Stimulated activated CD8-positive, alpha-beta memory T cell treated with anti-CD3 and anti-CD28 coated beads, Interleukin-4, amount 100 ng/mL, for 48 hours (primary cell): ENCODE measurements around the gene ADAM19.

Experiments used
- DNase-seq: peaks from one replicate; pipeline ENCODE4 v3.0.0-alpha.2; 2020

The ADAM19 gene

DNA sequence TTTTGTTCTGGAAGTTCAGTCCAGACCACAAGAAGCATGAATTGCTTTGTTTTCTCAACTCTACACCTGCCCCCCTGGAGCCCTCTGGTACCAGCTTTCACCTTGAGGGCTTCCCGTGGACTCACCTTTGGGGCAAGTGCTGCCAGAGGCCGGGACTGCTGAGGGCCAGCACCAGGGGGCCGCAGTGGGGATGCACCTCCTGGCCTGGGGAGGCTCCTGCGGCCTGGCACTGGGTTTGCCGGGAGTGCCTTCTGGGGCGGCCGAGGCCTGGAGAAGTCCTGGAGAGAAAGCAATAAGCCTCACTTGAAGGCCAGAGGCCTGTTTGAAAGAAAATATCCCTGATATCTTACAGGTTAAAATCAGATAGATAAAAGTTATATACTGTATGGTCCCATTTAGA lies 93.9 kb downstream of the ADAM19 start:
- no peak for DNase-seq

DNA sequence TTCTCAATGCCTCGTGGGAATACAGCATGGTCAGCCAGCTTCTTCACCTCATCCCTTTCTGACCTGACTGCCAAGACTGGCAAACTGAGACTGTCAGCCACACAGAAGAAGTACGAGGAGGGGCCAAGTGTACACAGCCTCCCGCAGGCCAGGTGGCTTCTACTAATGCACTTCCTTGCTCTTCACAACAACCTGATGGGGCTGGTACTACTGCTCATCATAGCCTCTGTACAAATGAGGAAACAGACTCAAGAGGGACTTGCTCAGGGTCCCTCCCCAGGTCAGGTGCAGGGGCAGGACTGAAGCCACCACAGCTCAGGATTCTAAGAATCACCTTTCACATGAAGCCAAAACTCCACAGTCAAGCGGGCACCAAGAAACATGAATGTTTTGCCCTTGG lies 94.3 kb downstream of the ADAM19 start:
- DNase-seq: no peak

DNA sequence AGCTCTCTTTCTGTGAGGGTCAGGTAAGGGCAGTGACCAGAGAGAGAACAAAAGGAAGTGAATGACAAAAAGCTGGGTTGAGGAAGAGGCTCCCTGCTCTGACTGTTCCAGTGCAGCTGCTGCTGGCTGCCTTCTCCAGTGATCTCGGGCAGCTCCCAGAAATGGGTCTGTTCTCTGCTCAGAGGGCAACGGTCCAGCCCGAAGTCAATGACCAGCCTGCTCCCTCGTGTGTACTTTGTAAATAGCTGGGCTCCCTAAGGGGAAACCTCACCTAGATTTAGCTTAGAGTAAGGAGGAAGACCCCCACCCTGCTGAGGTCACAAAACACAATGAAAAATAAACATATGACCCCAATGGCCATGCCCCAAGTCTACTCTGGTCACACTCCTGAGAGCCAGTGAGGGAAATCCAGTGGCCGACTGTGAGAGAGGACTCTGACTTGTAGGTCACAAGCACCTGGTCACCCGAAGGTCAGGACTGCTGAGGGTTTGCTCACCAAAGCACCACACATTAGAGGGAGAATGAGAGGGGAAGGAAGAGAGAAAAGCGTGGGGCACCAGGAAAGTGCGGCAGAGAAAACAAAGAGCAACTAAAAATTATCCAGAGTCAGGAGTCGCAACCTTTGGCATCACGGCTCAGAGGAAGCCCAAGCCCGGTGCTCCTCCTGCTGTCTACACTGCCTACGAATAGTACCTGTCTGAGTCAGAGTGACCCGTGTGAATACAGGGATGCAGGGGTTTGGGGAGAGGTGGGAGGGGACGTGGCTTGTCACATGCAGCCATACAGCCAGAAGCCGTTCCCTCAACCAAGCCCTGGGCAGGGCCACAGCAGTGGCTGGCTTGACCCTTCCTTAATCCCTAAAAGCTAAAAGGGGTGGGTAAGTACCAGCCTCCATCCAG lies 95.7 kb downstream of the ADAM19 start:
- no peak for DNase-seq

DNA sequence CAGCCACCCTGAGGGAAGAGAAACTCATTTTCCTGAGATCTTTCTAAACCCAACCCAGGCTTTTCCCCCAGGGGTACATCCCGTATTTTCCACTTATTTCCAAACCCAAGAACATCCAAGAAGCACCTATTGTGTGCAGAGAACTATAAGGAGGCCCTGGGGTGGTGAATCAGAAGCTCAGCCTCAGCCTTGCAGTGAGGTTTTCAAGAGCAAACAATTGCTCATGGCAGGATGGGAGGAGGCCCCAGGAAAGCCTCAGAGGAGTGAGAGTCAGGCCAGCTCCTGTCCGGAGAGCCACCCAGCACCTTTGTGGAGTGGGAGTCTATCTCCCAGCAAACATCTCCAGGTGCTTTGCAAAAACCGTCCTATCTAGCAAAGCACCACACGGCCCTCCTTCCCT lies 96.4 kb downstream of the ADAM19 start:
- no peak for DNase-seq

DNA sequence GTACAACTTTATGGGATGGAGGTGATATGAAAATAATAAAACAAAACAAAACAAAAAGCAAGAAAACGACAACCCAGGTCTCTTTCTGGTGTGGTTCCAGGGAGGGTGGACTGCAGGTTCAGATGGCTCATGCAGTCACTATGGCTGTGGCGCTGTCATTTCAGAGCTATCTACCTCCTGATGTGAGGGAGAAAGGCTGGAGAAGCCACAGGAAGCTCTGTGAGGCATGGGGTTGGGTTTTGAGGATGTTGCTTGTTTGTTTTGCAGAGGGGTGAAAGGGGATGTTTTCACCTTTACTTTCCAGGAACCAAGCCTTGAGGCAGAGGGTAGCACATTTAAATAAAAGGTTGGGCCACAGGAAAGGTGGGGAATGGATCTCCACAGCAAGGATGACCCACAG lies 96.8 kb downstream of the ADAM19 start:
- DNase-seq: no peak

DNA sequence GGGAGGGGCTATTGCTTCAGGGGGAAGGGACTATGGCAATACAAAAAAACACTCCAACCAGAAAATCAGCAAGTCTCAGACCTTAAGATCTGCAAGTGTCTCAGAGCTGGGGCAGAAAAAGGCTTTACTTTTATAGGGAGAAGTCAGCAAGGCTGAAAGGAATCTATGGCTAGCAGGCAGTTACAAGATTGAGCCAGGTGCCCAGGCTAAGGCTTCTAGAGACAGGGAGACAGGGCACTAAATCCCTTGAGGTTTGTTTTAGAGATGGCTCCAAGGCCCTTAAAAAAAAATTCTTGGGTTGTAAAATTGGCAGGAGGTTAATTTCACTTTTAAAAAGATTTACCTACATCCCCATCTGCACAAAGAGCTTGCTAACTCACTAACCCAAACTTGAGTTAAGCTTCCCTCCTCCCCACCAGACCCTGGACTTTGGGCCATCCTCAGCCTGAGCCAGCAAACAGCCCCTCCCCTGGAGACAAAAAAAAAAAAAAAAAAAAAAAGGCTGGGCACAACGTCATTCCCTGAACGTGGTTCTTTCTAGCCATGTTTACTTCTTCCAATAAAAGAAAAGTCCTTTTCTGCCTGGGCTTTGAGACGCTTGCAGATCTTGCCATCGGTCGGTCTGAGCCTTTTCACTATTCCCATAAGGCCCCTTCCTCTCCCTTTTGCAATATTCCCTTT lies 97.6 kb downstream of the ADAM19 start:
- DNase-seq: no peak

DNA sequence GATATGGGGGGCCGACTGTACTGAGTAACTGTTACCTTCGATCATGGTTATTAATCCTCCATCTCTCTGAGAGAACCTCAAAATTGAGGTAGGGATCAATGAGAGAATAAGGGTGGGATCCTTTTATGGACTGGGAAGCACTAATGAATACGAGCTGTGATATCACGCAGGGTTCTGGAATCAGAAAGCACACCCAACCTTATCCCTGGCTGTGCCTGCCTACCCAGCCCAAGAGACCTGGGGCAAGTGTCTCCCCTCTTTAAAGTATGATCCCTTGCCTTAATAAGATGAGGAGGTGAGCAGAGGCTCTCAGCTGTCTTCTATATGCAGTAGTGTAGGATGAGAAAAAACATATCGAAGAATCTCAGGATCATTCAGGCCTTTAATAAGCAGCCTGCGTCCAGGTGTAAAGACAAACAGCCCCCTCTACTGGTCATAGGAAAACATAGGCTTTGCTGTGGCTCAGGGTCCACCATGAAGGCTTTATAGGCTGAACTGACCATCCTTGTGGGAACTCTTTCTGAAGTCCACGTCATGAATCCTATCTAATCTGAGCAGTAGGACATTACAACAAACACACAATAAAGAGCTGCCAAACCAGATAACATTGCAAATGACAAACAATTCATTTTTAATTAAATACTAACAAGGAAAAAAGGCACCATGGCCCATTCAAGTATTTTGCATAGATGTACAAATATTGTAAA lies 98.7 kb downstream of the ADAM19 start:
- DNase-seq: no peak

DNA sequence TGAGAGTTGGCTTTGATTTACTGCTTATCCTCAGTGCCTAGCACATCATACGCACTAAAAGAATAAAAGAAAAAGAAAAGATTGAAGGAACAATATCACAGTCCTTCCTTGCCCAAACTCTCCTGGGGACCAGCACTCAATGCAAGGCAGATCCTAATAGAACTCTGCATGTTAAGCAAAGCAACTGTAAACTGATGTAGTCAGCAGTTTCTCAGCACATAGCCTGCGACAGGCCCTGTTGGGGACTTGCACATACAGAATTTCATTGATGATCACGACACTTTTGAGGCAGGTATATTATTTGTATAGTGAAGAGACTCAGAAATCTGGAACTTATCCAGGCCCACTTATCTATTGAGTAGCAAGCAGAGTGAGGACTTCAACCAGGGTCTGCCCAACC lies 100.1 kb downstream of the ADAM19 start:
- no peak for DNase-seq

DNA sequence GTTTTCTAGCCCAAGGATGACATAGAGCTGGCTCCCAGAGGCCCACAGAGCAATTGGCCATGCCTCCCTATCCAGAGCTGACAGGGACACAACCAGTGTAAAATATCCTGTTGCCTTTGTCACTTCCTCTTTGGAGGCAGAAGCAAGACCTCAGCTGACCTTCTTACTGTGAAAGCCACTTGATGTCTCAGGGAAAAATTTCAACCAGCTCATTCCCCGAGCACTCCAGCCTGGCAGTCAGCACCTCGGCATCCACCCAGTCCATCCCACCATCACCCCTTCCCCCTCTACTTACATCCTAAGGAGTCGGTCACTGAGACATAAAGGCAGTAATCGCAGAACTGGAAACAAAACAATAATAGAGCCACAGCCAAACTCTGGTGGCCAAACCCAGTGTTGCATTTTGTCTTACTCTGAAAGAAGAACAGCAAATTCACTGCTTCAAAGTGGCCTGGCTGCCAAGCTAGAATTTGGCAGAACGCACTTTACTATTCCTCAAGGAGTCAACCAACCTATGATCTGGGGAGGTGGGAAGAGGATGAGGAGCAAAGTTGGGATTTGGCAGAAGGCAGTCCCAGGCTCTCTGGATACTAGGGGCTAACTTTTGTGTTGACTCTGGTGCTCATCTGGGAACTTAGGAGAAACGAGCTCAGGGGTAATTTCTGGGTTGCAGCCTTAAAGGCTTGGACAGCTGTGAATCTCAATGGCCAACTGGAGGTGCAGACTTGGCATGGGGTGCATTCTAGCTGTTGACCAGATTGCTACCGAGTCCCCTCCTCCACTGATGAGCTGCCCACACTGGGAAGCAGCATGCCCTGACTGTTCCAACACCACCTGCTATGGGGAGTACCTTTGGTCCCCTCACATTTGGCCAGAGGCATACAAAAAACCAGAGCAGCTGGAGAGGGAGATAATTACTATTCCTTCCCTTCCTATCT lies 101.9 kb downstream of the ADAM19 start:
- DNase-seq: no peak

DNA sequence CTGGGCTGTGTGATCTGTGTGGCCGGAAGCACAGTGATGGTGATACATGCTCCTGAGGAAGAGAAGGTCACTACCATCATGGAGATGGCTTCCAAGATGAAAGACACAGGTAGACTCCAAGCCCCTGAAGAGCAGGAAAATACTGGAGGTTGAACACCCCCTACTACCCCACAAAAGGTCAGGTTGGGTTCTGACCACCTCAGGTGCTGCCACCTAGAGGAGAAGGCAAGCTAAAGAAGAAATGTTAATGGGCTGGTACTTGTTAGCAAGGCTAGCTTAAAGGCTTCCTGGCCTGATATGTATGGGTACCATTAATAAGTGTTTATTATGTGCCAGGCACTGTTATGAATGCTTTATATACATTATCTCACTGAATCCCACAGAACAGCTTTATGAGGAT lies 103.9 kb downstream of the ADAM19 start:
- DNase-seq: peak; percentile 50

DNA sequence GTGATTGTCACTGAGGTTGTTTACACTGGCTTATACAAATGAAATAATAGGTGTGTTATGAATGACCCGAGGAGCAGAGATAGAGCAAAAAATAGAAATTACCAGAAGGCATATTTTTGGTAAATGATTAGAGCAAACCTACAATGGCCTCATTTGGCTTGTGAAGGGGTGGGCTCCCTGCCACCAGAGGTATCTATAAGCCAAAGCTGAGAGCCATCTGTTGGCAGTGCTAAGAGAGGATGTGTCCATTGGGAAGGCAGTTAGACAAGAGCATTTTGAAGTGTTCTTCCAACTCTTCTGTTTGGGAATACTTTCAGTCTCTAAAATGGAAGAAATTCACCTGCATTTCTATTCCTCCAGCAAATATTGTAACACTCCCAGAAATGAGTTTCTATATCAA lies 104.9 kb downstream of the ADAM19 start:
- no peak for DNase-seq

DNA sequence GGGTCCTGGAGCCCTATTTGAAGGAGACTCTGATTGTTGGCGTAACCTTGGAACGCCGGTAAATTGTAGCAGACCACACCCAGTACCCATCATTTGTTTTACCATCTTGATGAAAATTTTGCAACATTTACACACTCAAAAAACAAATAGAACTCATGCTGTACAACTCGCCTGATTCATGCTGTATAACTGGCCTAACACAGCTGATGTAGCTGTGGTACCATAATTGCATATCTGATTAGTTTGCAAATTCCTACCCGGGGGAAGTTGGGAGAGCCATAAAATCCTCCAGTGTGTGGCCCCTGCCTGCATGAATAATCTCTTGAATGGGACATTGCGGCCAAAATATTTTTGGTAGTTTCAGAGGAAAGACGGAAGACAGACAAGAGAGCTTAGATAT lies 105.9 kb downstream of the ADAM19 start:
- no peak for DNase-seq

DNA sequence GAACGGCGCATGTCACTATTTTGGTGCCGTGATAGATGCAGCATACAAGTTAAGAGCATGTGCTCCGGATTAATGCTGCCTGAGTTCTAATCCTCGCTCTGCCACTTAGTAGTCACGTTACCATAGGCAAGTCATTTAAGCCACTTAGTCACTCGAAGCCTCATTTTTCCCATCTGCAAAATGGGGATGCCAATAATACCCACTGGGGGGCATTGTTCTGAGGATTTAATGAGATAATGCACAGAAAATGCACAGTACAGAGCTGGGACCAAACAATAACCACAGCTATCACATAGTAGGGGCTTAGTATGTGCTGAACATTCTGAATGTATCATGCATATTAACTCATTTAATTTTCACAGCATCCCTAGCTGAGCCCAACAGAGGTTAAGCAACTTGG lies 106.5 kb downstream of the ADAM19 start:
- no peak for DNase-seq

DNA sequence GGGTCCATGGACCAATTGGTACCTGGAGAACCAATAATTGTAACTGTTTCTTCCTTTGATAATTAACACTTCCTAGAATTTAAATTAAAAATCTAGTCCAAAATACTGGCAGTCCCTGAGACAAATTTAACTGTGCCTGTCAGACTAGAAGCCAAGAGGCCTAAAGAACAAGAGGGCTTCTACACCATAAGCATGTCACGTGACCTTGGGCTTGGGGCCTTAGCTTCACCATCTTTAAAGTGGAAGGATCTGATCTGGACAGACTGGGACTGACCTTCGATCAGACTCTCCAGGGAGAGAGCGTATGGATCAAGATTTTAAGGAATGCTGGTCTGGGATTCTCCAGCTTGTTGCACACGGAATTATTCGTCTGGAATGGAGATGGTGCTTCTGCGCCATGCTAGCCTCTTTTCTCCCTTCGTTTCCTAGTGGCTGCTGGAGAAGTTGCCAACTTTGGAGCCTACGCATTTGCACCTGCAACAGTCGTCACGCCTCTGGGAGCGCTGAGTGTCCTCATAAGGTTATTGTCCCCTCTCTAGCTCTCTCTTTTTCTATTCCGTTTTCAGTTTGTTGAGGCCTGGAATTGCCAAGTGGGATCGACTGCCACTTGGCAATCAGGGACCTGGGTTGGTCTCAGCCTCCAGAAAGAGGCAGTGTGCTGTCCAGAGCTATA lies 107.1 kb downstream of the ADAM19 start:
- no peak for DNase-seq

DNA sequence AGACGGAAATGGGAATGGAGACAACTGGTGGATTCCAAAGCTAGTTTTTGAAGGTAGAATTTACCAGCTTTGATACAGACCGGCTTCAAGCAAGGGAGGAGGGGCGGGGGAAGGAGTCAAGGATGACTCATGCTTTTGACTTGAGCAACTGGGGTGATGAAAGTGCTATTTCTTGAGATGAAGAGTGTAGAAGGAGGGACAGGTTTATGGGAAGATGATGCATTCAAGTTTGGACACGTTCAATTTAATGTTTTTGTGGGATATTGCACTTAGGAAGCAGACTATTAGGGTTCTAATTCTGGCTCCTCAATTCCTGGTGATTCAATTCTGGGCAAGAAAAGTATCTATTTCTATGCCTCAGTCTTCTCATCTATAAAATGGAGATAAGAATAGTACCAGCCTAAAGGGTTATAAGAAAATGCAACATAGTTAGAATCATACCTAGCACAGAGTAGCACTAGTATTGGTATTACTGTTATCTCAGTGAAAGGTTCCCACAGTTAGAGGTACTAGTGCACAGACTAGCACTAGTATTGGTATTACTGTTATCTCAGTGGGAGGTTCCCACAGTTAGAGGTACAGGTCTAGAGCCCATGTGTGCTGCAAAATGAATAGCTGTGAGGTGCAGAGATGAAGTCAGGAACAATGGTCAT lies 110.9 kb downstream of the ADAM19 start:
- DNase-seq: peak; percentile 73

DNA sequence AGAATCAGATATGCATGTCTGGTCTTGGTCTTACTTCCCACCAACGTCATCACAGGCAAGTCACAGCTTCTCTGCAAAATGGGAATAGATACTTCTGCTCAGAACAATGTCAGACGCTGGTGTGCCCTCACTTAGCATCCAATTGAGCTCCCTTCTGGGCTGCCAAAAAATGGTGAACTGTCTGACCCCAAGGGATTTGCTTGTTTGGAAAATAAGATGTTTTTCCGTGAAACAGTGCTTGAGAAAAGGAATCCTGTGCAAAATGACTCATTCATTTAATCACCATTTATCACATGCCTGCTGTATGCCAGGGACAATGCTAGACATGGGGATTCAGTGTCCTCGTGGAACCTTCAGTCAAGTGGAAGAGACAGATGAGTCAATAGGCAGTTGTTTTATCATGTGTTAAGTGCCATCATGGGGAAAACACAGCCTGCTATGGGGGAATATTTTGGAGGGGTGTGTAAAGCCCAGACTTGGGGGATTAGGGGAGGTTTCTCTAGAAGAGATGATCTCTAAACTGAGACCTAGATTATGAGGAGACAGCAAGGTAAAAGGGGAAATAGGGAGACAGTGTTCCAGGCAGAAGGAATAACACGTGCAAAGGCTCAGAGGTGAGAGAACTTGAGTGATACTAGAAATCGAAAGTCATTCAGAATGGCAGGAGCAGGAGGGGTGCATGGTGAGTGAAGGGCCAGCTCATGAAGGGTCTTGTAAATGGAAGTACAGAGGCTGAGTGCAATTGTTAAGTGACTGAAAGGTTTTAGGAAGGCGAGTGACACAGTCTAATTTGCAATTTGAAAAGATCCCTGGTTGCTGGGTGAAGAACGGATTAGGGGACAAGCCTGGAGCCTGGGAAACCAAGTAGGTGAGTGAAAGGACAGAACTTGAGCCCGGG lies 111.7 kb downstream of the ADAM19 start:
- no peak for DNase-seq

DNA sequence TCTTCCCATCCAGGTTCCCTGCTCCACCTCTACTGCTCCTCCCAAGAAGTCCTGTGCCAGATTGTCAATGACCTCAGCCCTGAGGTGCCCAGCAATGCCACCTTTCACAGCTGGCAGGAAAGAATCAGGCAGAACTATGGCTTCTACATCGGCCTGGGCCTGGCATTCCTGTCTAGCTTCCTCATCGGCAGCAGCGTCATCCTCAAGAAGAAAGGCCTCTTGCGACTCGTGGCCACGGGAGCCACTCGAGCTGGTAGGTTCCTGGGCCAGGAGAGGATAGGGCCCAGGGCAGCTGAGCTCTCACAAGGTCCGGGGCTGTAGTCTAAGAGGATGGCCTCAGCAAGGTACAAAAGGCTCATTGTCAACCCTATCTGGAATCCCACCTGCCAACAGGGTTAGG lies 112.5 kb downstream of the ADAM19 start:
- DNase-seq: no peak

DNA sequence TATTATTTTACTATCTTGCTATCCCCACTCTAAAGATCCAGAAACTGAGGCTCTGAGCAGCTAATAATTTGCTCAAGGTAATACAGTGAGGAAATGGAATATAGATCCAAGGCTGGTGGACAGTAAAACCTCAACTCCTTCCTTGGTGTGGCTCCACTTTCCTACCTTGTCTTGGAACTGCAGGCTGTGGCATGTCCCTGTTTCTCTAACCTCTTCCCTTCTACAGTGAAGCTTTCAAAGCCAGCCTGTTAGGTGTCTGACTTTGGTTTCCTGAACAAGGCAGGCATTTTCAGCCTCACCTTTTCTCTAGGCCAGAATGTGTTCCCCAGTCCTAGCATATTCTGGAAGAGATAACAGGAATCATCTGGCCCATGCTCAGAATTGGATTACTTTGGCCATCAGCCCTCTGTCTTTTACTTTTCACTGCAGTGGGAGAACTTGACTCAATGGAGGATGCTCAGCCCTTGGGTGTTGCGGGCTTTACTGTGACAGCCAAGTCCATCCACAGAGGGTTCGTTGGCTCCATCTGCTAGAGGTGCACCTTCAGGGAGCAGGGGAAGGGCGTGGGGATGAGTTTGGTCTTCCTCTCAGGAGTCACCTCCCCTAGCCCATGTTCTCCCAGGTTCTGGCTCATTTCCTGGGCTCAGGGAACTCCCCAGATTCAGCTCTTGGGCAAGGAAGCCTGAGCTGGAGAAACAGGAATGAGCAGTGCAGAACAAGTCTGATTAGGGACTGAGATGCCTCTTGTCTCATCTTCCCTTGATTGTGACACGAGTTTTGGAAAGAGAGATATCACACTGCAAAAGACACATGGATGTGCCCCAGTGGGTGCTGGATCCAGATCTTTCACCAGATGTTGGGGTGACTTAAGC lies 114.4 kb downstream of the ADAM19 start:
- no peak for DNase-seq
